AG09319 (cell line): Measurements from ENCODE around the gene ATRNL1.
"Not testable (repeated sequence)": the region's sequence is repeated elsewhere in the genome, so short reads cannot be mapped to it uniquely, and the experiment has no call there.

ENCODE experiments used
- DNase-seq: peaks from one replicate; pipeline ENCODE4 v3.0.0-alpha.2; 2010; ENCODE audit warnings: low read depth; ENCODE audit errors: extremely low read depth
- CTCF ChIP-seq: IDR thresholded peaks from 2 replicates; pipeline ENCODE4 v1.5.1; 2011; ENCODE audit warnings: low read depth, mild to moderate bottlenecking, inconsistent platforms, low read length, moderate library complexity

Gene ATRNL1

GRCh38 chr10:115295213-115295805 lies 202.1 kb downstream of the ATRNL1 start:
- no peak for DNase-seq
- no peak for TF ChIP-seq CTCF

- DNase-seq: no peak
- no peak for TF ChIP-seq CTCF
These were observed 206.9 kb downstream of the ATRNL1 start for GRCh38 chr10:115300080-115300479.

- not testable (repeated sequence) for DNase-seq
These were observed 226.5 kb downstream of the ATRNL1 start for GRCh38 chr10:115319669-115320068.

- no peak for DNase-seq
- no peak for TF ChIP-seq CTCF
These were observed 228.2 kb downstream of the ATRNL1 start for GRCh38 chr10:115321360-115321759.

GRCh38 chr10:115328331-115328730 lies 235.2 kb downstream of the ATRNL1 start:
- no peak for DNase-seq
- no peak for TF ChIP-seq CTCF

GRCh38 chr10:115335366-115335765 lies 242.2 kb downstream of the ATRNL1 start:
- DNase-seq: no peak
- TF ChIP-seq CTCF: no peak

GRCh38 chr10:115355162-115355760 lies 262.1 kb downstream of the ATRNL1 start:
- TF ChIP-seq CTCF: peak; percentile 53
- DNase-seq: peak; percentile 5

- not testable (repeated sequence) for DNase-seq
These were observed 274.8 kb downstream of the ATRNL1 start for GRCh38 chr10:115367920-115368319.
